Panc1 (cell line): ENCODE measurements around the gene LHPP.

Experiments
- POLR2AphosphoS5 ChIP-seq: IDR thresholded peaks from 2 replicates; pipeline ENCODE4 v1.6.1; 2012; ENCODE audit warnings: mild to moderate bottlenecking, low read depth, low read length, moderate library complexity
- TF ChIP-seq, protein P1 (sequence below): fragments of 450-650 bp; IDR thresholded peaks from 2 replicates; pipeline ENCODE4 v1.5.1; 2017; ENCODE audit warnings: mild to moderate bottlenecking
- TF ChIP-seq, protein P2 (sequence below), 2 experiments: IDR thresholded peaks; 2 replicates each; pipeline ENCODE4 v1.6.1; 2011 to 2012; ENCODE audit warnings: low read depth in 2 of 2, control low read depth in 1 of 2, low read length in 1 of 2, mild to moderate bottlenecking in 1 of 2, moderate library complexity in 1 of 2; ENCODE audit not compliant: insufficient read depth in 1 of 2

DNA sequence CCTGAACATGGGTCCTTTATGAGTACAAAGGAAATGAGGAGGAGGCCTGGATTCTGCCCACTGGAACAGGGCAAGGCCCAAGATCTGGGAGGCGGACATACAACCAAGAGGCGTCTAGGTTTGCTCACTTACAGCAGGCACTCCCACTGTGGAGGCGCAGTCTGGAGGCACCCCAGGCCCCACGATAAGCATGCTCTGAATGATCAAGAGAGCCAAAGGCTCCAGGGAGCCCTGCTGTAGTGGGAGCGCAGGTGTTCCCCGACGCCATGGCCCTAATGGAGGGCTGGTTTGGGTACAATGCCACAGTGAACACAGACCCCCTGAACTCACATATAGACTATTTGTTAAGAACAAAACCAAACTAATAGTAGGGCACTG is 194.5 kb downstream of the LHPP start:
- no peak for TF ChIP-seq POLR2AphosphoS5
- TF ChIP-seq, protein P1, sequence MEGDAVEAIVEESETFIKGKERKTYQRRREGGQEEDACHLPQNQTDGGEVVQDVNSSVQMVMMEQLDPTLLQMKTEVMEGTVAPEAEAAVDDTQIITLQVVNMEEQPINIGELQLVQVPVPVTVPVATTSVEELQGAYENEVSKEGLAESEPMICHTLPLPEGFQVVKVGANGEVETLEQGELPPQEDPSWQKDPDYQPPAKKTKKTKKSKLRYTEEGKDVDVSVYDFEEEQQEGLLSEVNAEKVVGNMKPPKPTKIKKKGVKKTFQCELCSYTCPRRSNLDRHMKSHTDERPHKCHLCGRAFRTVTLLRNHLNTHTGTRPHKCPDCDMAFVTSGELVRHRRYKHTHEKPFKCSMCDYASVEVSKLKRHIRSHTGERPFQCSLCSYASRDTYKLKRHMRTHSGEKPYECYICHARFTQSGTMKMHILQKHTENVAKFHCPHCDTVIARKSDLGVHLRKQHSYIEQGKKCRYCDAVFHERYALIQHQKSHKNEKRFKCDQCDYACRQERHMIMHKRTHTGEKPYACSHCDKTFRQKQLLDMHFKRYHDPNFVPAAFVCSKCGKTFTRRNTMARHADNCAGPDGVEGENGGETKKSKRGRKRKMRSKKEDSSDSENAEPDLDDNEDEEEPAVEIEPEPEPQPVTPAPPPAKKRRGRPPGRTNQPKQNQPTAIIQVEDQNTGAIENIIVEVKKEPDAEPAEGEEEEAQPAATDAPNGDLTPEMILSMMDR, result no peak
- TF ChIP-seq, protein P2, sequence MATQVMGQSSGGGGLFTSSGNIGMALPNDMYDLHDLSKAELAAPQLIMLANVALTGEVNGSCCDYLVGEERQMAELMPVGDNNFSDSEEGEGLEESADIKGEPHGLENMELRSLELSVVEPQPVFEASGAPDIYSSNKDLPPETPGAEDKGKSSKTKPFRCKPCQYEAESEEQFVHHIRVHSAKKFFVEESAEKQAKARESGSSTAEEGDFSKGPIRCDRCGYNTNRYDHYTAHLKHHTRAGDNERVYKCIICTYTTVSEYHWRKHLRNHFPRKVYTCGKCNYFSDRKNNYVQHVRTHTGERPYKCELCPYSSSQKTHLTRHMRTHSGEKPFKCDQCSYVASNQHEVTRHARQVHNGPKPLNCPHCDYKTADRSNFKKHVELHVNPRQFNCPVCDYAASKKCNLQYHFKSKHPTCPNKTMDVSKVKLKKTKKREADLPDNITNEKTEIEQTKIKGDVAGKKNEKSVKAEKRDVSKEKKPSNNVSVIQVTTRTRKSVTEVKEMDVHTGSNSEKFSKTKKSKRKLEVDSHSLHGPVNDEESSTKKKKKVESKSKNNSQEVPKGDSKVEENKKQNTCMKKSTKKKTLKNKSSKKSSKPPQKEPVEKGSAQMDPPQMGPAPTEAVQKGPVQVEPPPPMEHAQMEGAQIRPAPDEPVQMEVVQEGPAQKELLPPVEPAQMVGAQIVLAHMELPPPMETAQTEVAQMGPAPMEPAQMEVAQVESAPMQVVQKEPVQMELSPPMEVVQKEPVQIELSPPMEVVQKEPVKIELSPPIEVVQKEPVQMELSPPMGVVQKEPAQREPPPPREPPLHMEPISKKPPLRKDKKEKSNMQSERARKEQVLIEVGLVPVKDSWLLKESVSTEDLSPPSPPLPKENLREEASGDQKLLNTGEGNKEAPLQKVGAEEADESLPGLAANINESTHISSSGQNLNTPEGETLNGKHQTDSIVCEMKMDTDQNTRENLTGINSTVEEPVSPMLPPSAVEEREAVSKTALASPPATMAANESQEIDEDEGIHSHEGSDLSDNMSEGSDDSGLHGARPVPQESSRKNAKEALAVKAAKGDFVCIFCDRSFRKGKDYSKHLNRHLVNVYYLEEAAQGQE (IDR thresholded peaks at IDR 0.05; ENCODE audit: insufficient read depth in 1 of 2, low read depth in 2 of 2, low read length in 1 of 2), result no peak
